Neural progenitor cell (in vitro differentiated cells): ENCODE results near the gene NAT9.

Experiments
- EZH2 ChIP-seq: fragments of 200-600 bp; sonication (generic); IDR thresholded peaks from 2 replicates; pipeline ENCODE4 v1.6.1; 2017; ENCODE audit warnings: antibody characterized with exemption, mild to moderate bottlenecking, moderate library complexity
- EZH2phosphoT487 ChIP-seq: fragments of 200-600 bp; sonication (generic); IDR thresholded peaks from 2 replicates; pipeline ENCODE4 v1.6.1; 2017; ENCODE audit warnings: antibody characterized with exemption
- TF ChIP-seq, protein P1 (sequence below): fragments of 200-600 bp; sonication (generic); IDR thresholded peaks from 2 replicates; pipeline ENCODE4 v1.5.1; 2017; ENCODE audit warnings: antibody characterized with exemption, mild to moderate bottlenecking

GRCh38 chr17:74731347-74731605 lies 44.9 kb downstream of the NAT9 start:
- TF ChIP-seq, protein P1, sequence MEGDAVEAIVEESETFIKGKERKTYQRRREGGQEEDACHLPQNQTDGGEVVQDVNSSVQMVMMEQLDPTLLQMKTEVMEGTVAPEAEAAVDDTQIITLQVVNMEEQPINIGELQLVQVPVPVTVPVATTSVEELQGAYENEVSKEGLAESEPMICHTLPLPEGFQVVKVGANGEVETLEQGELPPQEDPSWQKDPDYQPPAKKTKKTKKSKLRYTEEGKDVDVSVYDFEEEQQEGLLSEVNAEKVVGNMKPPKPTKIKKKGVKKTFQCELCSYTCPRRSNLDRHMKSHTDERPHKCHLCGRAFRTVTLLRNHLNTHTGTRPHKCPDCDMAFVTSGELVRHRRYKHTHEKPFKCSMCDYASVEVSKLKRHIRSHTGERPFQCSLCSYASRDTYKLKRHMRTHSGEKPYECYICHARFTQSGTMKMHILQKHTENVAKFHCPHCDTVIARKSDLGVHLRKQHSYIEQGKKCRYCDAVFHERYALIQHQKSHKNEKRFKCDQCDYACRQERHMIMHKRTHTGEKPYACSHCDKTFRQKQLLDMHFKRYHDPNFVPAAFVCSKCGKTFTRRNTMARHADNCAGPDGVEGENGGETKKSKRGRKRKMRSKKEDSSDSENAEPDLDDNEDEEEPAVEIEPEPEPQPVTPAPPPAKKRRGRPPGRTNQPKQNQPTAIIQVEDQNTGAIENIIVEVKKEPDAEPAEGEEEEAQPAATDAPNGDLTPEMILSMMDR, result no peak
- no peak for TF ChIP-seq EZH2phosphoT487
- no peak for TF ChIP-seq EZH2
